Suppressor macrophage treated with lipopolysaccharide for 1 hour (primary cell): ENCODE data around the gene NEDD4L.
"Not testable (repeated sequence)": the region's sequence is repeated elsewhere in the genome, so short reads cannot be mapped to it uniquely, and the experiment has no call there.

ENCODE experiments used
- DNase-seq, 3 donors: peaks; one replicate each; pipeline ENCODE4 v3.0.0-alpha.2; 2020 to 2022

NEDD4L gene

DNA sequence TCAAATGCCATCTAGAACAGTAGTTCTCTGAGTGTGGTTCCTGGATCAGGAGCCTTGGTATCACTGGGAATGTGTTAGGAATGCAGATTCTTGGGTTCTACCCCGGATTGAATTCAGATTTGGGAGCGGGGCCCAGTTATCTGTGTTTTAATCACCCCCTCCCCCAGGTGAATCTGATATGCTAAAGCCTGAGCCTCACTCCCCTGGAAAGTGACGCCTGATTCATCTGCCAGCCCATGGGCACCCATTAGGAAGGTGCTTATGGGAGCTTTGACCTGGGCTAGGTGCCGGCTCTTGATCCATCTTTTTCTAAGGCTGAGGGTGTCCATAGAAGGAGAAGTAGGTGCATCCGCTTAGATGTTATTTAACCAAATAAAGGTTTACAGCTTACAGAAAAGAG, 199.4 kb downstream of the NEDD4L start:
- DNase-seq: no peak

DNA sequence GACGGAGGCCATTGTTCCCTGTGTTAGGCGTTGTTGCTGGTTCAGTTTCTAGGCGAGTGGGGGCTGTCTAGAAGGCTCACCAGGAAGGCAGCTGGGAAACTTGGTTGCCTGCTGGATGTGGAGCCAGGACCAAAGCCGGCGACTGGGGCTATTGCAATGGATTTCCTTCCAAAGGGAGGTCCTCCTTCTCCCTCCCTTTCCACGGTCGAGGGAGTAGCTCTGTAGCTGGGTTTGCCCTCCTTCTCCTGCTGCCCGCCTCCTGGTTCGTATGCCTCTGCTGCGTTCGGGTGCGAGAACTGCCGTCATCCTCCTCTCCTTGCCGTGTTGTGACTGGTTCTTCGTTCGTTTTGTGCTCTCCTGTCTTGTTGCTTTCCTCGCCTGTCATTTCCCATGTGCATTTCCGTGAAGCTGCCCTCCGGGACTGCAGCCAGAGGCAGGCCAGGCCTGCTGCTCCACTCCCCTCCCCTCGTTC, 203.4 kb downstream of the NEDD4L start:
- DNase-seq: no peak

DNA sequence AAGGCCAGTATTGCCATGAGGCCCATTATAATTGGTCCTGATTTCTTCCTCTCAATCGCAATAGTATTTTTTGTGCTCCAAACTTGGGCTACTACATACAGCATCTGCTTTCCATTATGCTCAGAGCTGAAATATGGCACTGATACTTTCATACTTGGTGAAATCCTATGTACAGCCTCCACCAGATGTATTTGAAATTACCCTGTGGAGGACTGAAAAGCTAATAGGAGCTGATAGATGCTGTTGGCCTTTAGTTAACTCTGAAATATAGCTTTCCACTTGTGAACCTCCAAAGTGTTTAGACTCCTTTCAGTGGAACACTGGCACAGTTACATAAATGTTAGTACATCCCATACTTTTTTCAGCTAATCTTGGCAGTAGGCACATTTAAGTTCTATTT, 205.7 kb downstream of the NEDD4L start:
- DNase-seq: no peak

DNA sequence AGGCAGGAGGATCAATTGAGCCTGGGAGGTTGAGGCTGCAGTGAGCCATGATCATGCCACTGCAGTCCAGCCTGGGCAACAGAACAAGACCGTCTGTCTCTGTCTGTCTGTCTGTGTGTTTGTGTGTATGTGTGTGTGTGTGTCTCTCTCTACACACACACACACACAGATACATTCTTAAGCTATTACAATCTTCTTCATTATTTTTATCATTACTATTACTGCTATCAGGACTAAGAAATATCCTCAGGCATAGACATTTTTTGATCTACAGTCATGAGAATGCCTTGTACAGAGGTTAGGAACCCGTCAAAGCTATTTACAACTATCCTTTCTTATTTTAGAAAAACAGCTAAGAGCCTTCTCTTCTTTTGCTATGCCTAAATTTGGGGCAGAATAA, 207.4 kb downstream of the NEDD4L start:
- no peak for DNase-seq

DNA sequence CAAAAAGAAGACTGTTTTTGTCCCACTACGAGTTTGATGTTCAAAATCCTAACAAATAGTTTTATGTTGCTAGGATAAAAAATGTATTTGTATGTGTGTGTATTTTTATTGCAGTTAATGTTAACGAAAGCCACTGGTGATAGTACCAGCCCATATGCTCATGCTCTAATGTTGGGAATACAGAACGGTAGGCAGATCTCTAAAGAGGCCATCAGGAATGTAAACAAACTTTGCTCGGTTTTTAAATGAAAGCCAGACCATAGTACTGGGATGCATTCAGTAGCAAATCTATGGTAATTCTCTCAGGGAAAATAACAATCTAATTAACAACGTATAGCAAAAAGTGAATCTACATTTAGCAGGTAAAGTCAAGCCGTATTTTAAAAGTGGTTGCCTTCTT, 208.1 kb downstream of the NEDD4L start:
- no peak for DNase-seq

DNA sequence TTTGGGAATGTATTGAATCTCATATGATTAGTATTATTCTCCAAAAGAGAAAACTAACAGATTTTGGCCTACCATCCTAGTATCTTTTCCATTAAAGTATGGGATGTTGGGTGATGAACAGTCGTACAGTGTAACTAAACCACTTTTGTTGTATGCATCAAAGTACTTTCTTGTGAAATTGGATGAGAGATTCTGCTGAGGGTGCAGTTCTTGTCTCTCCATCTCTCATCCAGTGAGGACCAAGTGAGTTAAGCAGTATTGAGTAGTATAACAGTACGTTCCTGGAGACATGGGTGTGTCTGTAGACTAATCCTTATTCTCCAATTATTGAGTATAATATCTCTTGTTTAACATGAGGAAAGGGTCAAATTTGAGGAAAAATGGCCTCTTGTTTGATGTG, 209.3 kb downstream of the NEDD4L start:
- DNase-seq: no peak

DNA sequence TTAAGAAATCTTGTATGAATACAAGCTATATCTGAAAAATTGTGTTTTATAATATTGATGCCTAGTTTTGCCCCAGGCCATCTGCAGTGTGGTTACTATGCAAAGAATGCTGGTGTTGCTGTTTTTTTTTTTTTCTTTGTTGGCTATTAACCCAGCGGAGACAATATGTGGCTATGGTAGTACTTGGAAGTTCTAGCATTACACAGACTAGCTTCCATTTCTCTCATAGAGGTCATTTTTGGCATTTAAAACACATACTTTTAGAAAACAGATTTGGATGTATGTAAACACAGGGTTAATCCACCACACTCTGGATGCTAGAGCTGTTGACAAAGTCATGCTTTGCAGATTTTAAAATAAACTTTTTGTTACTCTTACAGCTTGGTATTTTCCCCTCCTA, 209.8 kb downstream of the NEDD4L start:
- no peak for DNase-seq

DNA sequence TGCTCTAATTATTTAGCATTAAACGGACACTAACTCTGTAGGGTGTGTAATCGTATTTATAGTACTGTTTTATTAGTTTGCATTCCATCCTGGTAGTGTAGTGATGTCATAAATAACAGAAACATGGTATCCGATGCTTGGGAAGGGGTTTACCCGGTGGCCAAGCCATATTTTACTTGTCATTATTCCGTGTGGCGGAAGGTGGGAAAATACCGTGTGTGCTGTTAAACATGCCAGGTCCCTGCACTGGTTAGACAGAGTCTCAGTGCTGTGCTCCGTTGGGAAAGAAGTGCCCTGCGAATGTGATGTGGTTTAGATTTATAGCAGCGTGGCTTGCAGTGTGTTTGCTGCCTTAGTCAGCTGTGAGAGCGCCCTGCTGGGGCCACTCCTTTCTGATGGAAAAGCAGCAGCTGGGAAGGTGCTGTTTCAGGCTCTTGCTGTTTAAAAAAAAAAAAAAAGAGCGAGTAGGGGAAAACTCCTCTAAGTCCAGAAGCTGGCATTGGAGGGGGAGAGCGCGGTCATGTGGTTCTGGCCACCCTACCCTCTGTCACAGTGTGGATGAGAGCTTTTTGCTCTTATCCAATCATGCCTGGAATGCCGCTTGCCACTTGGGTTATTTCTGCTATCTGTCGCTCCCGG, 211.0 kb downstream of the NEDD4L start:
- DNase-seq: no peak

DNA sequence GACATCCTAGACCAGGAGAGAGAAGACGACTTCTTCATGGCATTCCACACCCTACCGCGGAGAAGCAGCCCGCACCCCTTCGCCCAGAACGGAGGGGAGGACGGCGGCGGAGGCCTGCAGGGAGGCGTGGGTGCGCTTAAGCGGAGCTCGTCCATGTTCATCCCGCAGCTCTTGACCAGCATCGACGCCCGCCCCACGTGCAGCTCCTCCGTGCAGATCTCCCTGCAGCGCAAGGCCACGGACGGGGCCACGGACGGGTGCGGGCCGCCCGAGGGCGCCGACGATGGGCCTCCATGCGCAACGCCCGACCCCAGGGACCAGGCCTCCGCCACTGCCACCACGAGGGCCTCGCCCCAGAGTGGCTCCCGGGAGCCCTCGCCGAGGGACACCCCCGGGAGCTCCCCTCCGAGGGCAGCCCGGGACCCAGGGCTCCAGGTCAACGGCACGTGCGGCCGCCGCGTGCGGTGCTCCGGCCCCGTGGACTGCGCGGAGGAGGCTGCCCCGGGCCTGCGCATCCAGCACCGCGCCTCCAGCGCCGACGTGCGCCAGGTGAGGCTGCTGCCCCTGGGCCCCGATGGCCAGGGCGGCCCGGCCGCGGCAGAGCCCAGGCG, 211.8 kb downstream of the NEDD4L start:
- no peak for DNase-seq

DNA sequence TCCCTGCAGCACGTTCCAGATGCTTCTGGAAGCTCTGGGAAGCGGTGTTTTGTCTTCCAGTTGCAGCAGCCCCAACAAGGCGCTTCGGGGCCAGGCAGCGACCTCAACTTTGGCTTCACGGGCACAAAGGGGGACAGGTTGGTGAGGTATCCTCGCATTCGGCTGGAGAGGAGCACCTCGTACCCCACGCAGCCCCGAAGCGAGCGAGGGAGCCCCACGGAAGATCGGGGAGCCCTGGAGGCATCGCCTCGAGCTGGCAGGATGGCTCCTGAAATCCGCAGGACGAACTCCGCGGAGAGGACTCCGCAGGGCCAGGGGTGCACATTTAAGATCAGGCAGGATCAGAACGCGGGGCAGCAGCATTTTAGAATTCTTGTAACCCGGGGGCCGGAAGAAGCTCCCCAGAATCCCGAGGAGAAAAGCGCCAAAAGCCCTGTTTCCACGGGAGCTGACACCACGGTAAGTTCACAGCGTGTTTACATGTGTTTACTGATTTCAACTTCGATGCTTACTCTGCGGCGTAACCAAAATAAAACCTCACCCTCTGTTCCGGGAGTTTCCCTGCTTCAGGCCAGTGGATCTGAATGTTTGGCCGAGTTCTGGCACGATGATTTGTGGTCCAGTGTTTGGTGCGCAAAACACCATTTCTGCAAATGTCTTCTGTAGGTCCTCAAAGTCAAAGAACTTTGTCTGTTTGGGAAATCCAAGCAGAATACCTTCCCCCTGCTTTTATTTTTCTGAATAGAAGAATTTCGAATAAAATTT, 212.5 kb downstream of the NEDD4L start:
- DNase-seq: no peak

DNA sequence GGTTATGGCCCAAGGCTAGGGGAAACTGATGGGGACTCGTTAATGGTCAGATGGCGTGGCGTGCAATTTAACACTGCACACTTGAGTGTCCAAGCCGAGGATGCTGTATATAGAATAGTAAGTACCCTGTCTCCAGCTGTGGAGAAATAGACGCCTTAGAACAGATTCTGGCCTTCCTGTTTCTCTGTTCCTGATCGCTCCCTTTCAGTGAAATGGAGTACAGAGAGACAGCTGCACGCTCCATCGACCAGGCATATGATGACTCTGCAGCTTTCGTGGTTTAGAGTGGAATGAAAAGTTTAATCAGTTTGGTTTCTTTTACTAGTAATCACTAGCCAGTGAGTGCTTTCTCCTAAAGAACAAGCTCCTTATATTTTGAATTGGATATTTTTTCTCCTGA, 213.4 kb downstream of the NEDD4L start:
- no peak for DNase-seq

DNA sequence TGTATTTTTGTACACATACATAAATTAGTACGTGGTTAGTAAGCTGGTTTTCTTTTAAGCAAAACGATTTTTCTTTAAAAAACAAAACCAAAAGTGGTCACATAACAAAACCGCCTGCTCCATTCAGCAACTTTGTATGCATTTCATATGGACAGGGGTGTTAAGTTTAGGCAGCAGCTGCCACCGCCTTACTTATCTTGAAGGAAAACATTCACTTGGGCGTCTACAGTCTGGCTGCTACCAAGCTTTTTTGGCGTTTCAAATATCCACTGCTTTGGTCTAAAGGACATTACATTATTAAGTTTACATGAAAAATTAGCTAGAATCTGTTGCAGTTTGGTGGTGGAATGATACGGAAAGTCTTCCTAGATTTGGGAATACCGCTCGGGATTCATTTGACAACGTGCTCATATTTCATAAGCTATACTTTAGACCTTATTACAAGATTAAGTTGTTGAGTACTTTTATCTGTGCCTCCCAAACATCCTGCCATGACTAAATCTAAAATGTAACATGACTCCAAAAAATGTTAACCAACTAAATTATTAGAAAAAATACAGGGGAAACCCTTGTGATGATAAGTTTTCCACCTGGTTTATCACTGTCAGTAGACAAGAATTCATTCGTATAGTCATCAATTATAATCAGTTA, 214.8 kb downstream of the NEDD4L start:
- no peak for DNase-seq

DNA sequence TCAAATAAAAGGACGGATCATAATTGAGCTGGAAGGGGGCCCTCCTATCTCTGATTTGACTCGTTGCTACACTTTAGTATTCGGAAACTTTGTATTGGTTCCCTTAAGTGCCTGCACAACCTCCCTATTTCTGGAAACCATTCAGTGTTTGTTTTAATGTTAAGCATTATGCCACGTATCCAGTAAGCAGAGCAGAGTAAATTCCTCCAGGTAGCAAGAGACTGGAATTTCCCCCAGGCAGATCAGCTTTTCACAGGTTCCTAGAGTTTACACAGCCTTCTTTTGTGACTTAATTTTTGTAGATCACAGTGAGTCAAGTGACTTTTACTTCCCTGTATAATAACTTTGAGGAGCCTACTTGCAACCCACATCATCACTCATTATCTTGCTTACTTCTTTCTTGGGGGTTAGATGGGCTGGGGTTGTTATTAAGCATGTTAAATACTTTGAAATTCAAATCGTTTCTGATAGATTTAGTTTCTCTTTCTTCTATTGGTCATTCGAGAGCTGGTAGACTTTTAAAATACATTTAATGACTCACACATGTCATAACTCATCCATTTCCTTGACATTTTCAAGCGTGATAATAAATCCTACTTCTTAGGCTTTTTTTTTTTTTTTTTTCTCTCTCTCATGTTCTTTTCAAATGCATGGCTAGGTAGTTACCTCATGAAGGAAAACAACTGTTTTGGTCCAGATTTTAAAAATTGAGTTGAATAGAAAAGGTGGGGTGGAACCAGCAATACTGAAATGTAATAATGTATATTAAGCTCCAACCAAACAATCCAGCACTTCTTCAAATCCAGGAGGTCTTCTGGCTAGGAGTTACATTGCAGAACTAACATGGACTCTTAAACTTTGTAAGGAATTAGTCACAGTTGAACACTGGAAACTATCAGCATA, 219.3 kb downstream of the NEDD4L start:
- peak in 2 of 3 donors; percentile 61 to 70 for DNase-seq

DNA sequence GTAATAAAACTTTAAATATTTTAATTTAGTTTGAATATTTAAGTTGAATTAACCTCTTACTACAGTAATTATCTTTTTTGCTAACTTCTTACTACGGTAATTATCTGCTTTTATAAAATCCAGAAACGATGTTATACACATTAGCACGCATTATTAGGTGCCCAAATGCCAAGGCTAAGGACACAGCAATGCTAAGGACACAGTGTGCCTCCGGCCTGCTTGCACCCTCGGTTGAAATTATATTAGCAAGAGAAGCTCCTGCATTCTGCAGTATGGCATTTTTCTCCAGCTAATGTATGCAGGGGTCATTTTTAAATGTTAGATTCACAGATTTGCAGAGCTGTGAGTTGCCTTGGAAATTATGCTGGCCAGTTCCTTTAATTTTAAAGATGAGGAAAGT, 220.0 kb downstream of the NEDD4L start:
- no peak for DNase-seq

DNA sequence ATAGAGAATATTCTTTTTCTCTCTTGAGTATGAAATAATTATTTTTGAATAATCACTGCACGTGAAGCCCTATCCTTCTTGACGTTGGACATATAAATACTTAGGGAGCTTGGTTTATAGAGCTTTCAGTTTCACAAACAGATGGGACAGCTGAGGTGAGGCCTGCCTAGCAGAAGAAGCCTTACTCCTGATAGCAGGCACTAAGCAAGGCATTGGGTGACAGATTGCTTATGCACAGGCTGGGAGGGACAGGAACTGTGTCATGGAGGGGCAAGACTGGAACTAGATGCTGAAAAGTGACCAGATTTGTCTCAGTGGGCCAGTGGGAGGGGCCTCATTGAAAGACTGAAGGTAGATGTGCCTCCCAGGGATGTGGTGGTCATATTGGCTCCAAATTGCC, 220.8 kb downstream of the NEDD4L start:
- no peak for DNase-seq

DNA sequence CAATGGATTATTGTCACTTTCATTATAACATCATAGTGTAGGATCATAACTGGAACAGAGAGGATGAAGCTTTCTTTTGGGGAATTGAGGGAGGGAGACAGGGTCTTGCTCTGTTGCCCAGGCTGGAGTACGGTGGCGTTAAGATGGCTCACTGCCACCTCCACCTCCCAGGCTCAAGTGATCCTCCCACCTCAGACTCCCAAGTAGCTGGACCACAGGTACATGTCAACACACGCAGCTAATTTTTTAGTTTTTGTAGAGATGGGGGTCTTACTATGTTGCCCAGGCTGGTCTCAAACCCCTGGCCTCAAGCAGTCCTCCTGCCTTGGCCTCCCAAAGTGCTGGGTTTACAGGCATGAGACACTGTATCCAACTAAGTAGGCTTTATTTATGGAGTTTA, 221.5 kb downstream of the NEDD4L start:
- not testable (repeated sequence) for DNase-seq

DNA sequence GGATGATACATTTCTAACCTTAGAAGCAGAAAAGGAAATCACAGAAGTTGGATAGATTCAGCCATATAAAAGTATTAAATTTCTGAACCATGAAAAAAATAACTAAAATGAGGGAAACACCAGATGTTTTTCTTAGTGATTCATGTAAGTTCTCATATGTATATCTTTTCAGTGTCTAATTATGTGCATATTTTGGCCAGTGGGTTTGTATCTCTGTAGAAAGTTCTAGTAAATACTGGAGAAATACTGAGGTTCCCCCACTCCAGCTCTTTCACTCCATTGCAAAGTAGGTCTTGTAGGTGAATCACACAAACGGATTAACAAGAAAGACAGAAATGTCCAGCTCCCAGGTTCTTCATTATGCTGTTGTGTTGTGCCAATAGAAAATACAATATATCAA, 222.3 kb downstream of the NEDD4L start:
- no peak for DNase-seq

DNA sequence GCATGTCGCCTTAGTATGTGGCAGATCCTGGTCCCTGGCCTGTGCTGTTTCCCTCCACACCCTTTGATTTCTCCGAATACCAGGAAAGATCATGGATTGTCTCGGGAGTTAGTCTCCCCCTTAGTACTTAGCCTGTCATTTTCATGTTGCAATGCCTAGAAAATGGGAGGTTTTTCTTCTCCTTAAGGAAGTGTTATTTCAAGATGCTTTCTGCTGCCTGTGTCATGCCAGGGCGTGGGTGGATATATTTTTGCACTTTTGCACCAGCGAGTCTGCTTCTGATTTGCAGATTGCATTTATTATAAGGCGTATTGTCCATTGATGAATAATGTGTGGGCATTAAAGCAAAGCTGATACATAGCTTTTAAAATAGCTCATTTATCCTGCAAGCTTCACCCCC, 223.5 kb downstream of the NEDD4L start:
- peak; percentile 29 to 44 (median 34) for DNase-seq

DNA sequence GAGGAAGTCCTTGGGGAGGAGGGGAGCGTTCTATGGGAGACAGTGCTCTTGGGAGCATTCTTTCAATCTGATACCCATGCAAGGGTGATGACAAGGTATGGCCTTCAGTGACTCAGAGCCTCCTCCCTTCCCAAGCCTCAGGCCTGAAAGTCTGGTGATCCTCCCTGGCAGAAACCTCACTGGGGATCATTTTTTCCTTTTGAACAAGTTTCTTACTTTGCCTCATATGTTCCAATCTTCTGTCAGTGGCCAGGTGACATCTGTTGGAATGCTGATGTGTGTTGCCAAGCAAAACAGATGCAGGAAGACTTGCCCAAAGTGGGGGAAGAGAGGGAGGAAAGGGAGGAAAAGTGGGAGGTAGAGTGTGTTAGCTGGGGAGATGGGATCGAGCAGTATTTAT, 224.8 kb downstream of the NEDD4L start:
- no peak for DNase-seq

DNA sequence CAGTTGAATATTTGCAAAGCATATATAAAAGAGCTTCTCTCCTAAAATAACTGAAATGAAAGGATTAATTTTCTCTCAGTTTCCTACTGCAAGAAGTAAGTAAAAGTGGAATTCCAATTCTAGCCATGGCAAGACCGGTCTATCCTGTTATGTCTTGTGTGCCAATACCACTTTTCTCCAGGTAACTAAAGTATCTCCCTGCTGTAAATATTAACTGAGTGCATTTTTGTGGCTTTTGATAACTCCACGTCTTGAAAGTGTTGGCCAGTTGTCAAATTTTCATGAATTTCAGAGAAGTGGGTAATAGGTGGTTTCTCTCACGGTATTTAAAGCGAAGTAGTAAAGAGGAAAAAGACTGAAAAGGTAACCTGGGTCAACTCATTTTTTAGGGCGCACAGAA, 225.9 kb downstream of the NEDD4L start:
- no peak for DNase-seq

DNA sequence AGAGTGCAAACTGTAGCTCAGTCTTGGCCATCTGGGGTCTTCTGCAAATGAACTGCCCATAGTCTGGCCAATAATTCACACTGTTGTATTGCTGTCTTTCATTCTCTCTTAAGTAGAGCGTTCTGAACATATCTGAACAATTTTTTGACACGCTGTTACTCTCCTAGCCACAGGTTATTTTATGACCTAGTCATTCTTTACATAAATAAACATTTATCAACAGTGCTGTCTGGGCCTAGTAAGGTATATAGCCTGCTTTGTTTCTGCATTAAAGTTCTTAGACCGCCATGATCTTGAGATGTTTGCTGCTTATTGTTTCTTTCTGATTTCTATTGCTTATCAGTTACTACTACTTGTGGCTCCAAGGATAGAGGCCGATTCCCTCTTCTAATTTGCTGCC, 226.4 kb downstream of the NEDD4L start:
- no peak for DNase-seq

DNA sequence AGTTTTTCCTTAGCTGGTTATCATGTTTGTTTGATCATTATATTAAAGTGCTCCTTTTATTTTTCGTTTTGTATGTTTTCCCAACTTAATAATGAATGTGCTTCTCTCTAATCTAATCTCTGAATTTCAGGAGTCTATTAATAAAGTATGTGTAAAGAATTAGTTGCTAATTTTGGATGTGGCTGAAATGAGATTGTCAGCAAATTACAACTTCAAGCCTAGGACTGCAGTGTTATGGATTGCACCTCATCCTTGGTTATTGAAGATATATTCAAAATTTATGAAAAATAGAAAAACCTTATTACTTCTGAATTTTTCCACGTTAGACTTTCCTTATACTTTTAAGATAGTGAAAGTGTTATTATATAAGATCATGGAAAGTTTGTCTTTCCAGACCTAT, 227.7 kb downstream of the NEDD4L start:
- DNase-seq: no peak

DNA sequence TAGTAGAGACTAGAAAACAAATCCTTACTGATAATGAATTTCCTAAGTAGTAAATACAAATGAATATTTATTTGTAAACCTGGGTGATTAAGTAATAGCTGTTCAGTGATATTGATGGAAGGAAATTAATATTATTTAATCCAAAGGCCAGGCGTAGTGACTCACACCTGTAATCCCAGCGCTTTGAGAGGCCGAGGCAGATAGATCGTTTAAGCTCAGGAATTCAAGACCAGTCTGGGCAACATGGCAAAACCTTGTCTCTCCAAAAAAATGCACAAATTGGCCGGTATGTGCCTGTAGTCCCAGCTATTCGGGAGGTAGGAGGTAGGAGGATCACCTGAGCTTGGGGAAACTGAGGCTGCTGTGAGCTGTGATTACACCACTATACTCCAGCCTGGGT, 228.2 kb downstream of the NEDD4L start:
- DNase-seq: no peak
